ENCODE results near the gene TRIM24. TPM values are rescaled to one million over a fixed set of nuclear protein-coding genes. Genes with fewer than 3 reads are reported as not detected.
"Not testable (repeated sequence)": the region's sequence is repeated elsewhere in the genome, so short reads cannot be mapped to it uniquely, and the experiment has no call there.

TRIM24 gene
- total RNA-seq, 1 experiment from 2014 or later = 25.9 TPM

GRCh38 chr7:138417764-138418163 lies 42.3 kb upstream of the TRIM24 start:
- TF ChIP-seq, protein P1, sequence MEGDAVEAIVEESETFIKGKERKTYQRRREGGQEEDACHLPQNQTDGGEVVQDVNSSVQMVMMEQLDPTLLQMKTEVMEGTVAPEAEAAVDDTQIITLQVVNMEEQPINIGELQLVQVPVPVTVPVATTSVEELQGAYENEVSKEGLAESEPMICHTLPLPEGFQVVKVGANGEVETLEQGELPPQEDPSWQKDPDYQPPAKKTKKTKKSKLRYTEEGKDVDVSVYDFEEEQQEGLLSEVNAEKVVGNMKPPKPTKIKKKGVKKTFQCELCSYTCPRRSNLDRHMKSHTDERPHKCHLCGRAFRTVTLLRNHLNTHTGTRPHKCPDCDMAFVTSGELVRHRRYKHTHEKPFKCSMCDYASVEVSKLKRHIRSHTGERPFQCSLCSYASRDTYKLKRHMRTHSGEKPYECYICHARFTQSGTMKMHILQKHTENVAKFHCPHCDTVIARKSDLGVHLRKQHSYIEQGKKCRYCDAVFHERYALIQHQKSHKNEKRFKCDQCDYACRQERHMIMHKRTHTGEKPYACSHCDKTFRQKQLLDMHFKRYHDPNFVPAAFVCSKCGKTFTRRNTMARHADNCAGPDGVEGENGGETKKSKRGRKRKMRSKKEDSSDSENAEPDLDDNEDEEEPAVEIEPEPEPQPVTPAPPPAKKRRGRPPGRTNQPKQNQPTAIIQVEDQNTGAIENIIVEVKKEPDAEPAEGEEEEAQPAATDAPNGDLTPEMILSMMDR (conservative IDR thresholded peaks at IDR 0.05; ENCODE audit: low read depth, low read length) = no peak
- POLR2A ChIA-PET (ENCODE audit: low non-redundant PET) = no interaction called here
- Histone ChIP-seq H3K36me3 (ENCODE audit: insufficient read depth, low read length, poor library complexity, severe bottlenecking) (no peaks in the 10 kb centered on the region), H3K27me3 (replicated peaks; ENCODE audit: insufficient read depth, low read depth, low read length, poor library complexity) (no peaks in the 10 kb centered on the region), H3K9me3 (ENCODE audit: low read depth, low read length, poor library complexity, severe bottlenecking) (no peaks in the 10 kb centered on the region), H3K27ac (ENCODE audit: low read depth, low read length, poor library complexity, severe bottlenecking) (no peak overlapping the region), H3K4me3 (ENCODE audit: low read depth, low read length, poor library complexity, severe bottlenecking) (no peak overlapping the region), H3K4me1 (ENCODE audit: insufficient read depth, low read length, poor library complexity, severe bottlenecking) (no peaks in the 10 kb centered on the region)
- intact Hi-C loops (cut with micrococcal nuclease; ENCODE audit: unreplicated experiment) = no loop called here
- CTCF ChIA-PET = no interaction called here
- BruUV-seq (replicated peaks) = no TSS peak
- no peak for DNase-seq (ENCODE audit: low spot score)

- DNase-seq (ENCODE audit: low spot score); POLR2A ChIA-PET (ENCODE audit: low non-redundant PET); intact Hi-C loops (cut with micrococcal nuclease; ENCODE audit: unreplicated experiment); H3K36me3 ChIP-seq (ENCODE audit: insufficient read depth, low read length, poor library complexity, severe bottlenecking); H3K27me3 ChIP-seq (replicated peaks; ENCODE audit: insufficient read depth, low read depth, low read length, poor library complexity); H3K4me3 ChIP-seq (ENCODE audit: low read depth, low read length, poor library complexity, severe bottlenecking); H3K4me1 ChIP-seq (ENCODE audit: insufficient read depth, low read length, poor library complexity, severe bottlenecking); BruUV-seq (replicated peaks); H3K9me3 ChIP-seq (ENCODE audit: low read depth, low read length, poor library complexity, severe bottlenecking); H3K27ac ChIP-seq (ENCODE audit: low read depth, low read length, poor library complexity, severe bottlenecking); CTCF ChIA-PET: not testable (repeated sequence)
Observed at GRCh38 chr7:138418403-138418802, 41.7 kb upstream of the TRIM24 start.

DNA sequence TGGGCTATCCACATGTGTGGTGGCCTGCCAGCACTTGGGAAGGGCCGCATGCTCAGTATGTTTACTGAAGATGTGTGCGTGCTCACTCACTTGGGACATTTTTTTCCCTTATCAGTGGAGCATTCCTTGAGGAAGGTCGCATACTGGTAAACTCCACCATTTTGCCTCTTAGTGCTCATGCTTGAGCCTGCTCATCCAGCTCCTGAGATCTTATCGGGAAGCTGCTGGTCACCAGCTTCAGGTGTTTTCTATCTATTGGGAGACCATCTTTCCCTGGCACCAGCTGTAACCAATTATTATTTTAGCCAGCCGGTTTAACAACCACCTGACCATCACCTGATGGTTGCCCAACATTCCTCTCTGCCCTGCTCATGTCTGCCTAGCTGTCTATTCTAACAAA lies 35.0 kb upstream of the TRIM24 start:
- BruUV-seq (replicated peaks) = no TSS peak
- H3K36me3 ChIP-seq (ENCODE audit: insufficient read depth, low read length, poor library complexity, severe bottlenecking) = no peaks in the 10 kb centered on the region
- ChIA-PET CTCF (no interaction called here), POLR2A (ENCODE audit: low non-redundant PET) (no interaction called here)
- peaks cover 9% of the 10 kb centered on the region for H3K9me3 ChIP-seq (ENCODE audit: low read depth, low read length, poor library complexity, severe bottlenecking)
- no peak overlapping the region for H3K4me3 ChIP-seq (ENCODE audit: low read depth, low read length, poor library complexity, severe bottlenecking)
- no peak overlapping the region for H3K27ac ChIP-seq (ENCODE audit: low read depth, low read length, poor library complexity, severe bottlenecking)
- TF ChIP-seq, protein P1 (conservative IDR thresholded peaks at IDR 0.05; ENCODE audit: low read depth, low read length) = no peak
- TF ChIP-seq EZH2 (IDR thresholded peaks at IDR 0.05; ENCODE audit: borderline replicate concordance, low read depth, low read length, poor library complexity, severe bottlenecking) = no peak
- DNase-seq (ENCODE audit: low spot score) = no peak
- H3K4me1 ChIP-seq (ENCODE audit: insufficient read depth, low read length, poor library complexity, severe bottlenecking) = no peaks in the 10 kb centered on the region
- intact Hi-C loops (cut with micrococcal nuclease; ENCODE audit: unreplicated experiment) = no loop called here
- H3K27me3 ChIP-seq (replicated peaks; ENCODE audit: insufficient read depth, low read depth, low read length, poor library complexity) = no peaks in the 10 kb centered on the region

- H3K4me1 ChIP-seq (ENCODE audit: insufficient read depth, low read length, poor library complexity, severe bottlenecking) = no peaks in the 10 kb centered on the region
- H3K4me3 ChIP-seq (ENCODE audit: low read depth, low read length, poor library complexity, severe bottlenecking) = no peak overlapping the region
- CTCF ChIA-PET = no interaction called here
- H3K27me3 ChIP-seq (replicated peaks; ENCODE audit: insufficient read depth, low read depth, low read length, poor library complexity) = no peaks in the 10 kb centered on the region
- DNase-seq (ENCODE audit: low spot score) = no peak
- no peak overlapping the region for H3K27ac ChIP-seq (ENCODE audit: low read depth, low read length, poor library complexity, severe bottlenecking)
- no peak for TF ChIP-seq EZH2 (IDR thresholded peaks at IDR 0.05; ENCODE audit: borderline replicate concordance, low read depth, low read length, poor library complexity, severe bottlenecking)
- TF ChIP-seq, protein P1 (conservative IDR thresholded peaks at IDR 0.05; ENCODE audit: low read depth, low read length) = no peak
- POLR2A ChIA-PET (ENCODE audit: low non-redundant PET) = no interaction called here
- intact Hi-C loops (cut with micrococcal nuclease; ENCODE audit: unreplicated experiment) = no loop called here
- H3K9me3 ChIP-seq (ENCODE audit: low read depth, low read length, poor library complexity, severe bottlenecking) = peaks cover 9% of the 10 kb centered on the region
- no TSS peak for BruUV-seq (replicated peaks)
- no peaks in the 10 kb centered on the region for H3K36me3 ChIP-seq (ENCODE audit: insufficient read depth, low read length, poor library complexity, severe bottlenecking)
Observed at GRCh38 chr7:138429577-138430250, 30.3 kb upstream of the TRIM24 start.

Data from A673 (cell line).